ENCODE results near the gene ZBTB20.

The ZBTB20 gene

GRCh38 chr3:114405202-114405990 is 741.7 kb downstream of the ZBTB20 start:
- no peak overlapping the region for H3K27ac ChIP-seq
- TF ChIP-seq CTCF (conservative IDR thresholded peaks at IDR 0.05; ENCODE audit: low read depth) = no peak
- no peak for DNase-seq (ENCODE audit: low spot score)
- POLR2A ChIA-PET (ENCODE audit: low non-redundant PET) = no interaction called here
- CTCF ChIA-PET = interaction anchor here (0.6 kb wide), 2 partner anchors 693 to 812 kb away, joined by 3 to 4 read pairs; no protein-coding TSS in a partner anchor

DNA sequence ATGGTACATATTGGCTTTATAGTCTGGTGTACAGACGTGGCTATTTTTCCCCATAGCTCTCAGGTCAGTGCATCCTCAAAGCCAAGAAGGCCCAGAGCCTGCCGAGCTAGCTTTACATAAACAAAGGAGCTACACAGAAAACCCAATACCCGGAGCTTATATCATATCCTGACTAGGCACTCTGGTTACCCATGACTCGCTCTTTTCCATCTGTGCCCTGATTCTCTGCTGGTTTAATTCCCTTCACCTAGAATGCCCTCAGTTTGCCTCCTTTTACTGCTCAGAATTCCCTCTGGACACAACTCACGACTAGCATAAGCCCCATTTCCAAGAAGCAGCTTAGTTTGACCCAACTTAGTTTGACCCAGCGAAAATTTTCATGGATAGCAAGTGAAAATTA is 742.5 kb downstream of the ZBTB20 start:
- ChIA-PET CTCF (interaction anchor here (0.7 kb wide), 2 partner anchors 14 to 488 kb away, joined by 3 read pairs; no protein-coding TSS in a partner anchor), POLR2A (ENCODE audit: low non-redundant PET) (interaction anchor here (0.6 kb wide), 1 partner anchor 28 kb away, joined by 3 read pairs; no protein-coding TSS in a partner anchor)
- DNase-seq (ENCODE audit: low spot score) = no peak
- TF ChIP-seq CTCF (conservative IDR thresholded peaks at IDR 0.05; ENCODE audit: low read depth) = no peak
- H3K27ac ChIP-seq = no peak overlapping the region

- no peak overlapping the region for H3K27ac ChIP-seq
- ChIA-PET POLR2A (ENCODE audit: low non-redundant PET) (no interaction called here), CTCF (no interaction called here)
- no peak for TF ChIP-seq CTCF (conservative IDR thresholded peaks at IDR 0.05; ENCODE audit: low read depth)
- DNase-seq (ENCODE audit: low spot score) = no peak
These were observed 744.2 kb downstream of the ZBTB20 start for GRCh38 chr3:114402838-114403237.

DNA sequence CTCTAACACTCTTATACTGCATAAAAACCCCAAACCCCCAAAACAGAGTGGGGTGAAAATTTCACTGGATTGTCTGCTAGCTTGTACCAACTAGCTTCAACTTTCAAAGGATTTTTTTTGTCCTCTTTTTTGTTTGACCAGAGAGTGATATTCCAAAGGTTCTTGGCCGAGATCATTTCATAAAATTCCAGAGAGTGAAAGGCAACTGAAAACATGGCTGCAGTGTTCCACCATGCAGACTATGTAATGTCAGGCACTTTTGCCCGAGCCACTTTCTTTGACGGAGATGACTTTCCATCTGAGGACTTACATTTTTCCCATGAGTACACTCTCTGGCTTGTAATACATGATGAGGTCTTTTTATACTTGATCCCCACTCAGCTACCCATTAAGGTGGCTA is 745.7 kb downstream of the ZBTB20 start:
- H3K27ac ChIP-seq = no peak overlapping the region
- DNase-seq (ENCODE audit: low spot score) = no peak
- CTCF ChIA-PET = interaction anchor here (0.6 to 1.4 kb wide), 2 partner anchors 17 to 1909 kb away, joined by 3 to 4 read pairs; no protein-coding TSS in a partner anchor
- TF ChIP-seq CTCF (conservative IDR thresholded peaks at IDR 0.05; ENCODE audit: low read depth) = no peak
- POLR2A ChIA-PET (ENCODE audit: low non-redundant PET) = interaction anchor here (0.6 kb wide), 1 partner anchor 690 kb away, joined by 3 read pairs; no protein-coding TSS in a partner anchor

DNA sequence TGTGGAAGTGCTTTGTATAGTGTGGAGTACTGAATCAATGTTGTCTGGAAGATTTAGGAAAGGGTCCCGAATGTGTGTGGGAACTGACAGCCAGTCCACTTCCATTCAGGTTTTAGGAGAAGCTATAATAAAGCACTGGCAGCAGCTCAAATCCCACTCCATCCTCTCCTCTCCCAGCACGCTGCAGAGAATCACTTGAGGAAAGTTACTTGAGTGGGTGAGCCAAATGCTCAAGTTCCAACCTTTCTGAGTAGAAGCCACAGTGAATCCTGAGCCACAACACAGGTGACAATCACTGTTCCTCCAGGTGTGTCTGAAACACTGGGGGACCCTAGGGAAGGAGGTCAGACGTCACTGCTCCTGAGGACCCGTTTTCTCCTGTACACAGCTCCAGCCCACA is 746.7 kb downstream of the ZBTB20 start:
- ChIA-PET POLR2A (ENCODE audit: low non-redundant PET) (interaction anchor here (0.6 kb wide), 1 partner anchor 691 kb away, joined by 3 read pairs; no protein-coding TSS in a partner anchor), CTCF (interaction anchor here (1.4 kb wide), 1 partner anchor 18 kb away, joined by 4 read pairs; no protein-coding TSS in a partner anchor)
- no peak for TF ChIP-seq CTCF (conservative IDR thresholded peaks at IDR 0.05; ENCODE audit: low read depth)
- DNase-seq (ENCODE audit: low spot score) = no peak
- no peak overlapping the region for H3K27ac ChIP-seq

- ChIA-PET POLR2A (ENCODE audit: low non-redundant PET) (no interaction called here), CTCF (interaction anchor here (2.8 kb wide), 1 partner anchor 11 kb away, joined by 14 read pairs; no protein-coding TSS in a partner anchor)
- TF ChIP-seq CTCF (conservative IDR thresholded peaks at IDR 0.05; ENCODE audit: low read depth) = no peak
- H3K27ac ChIP-seq = no peak overlapping the region
- no peak for DNase-seq (ENCODE audit: low spot score)
These were observed 752.5 kb downstream of the ZBTB20 start for GRCh38 chr3:114394551-114394950.

All from RWPE1 (cell line).